HepG2 (cell line): ENCODE measurements around the gene SMIM21.

Experiments used
- ATF2 ChIP-seq: sonication (generic); formaldehyde crosslinking; IDR thresholded peaks from 2 replicates; pipeline ENCODE4 v1.4.0; 2020; ENCODE audit warnings: missing genetic modification reagents
- EZH2 ChIP-seq: conservative IDR thresholded peaks from 2 replicates; pipeline ENCODE4 v1.6.1; 2012; ENCODE audit warnings: mild to moderate bottlenecking, low read depth, low read length, moderate library complexity
- NCOA1 ChIP-seq: sonication (generic); formaldehyde crosslinking; IDR thresholded peaks from 2 replicates; pipeline ENCODE4 v1.9.0; 2021; ENCODE audit warnings: missing genetic modification reagents
- TAF15 ChIP-seq: fragments of 200-400 bp; formaldehyde crosslinking; IDR thresholded peaks from one replicate; pipeline ENCODE4 v1.6.1; 2018; ENCODE audit warnings: mild to moderate bottlenecking, low read depth, low read length; ENCODE audit not compliant: poor library complexity, severe bottlenecking
- ZNF687 ChIP-seq: sonication (generic); formaldehyde crosslinking; IDR thresholded peaks from 2 replicates; pipeline ENCODE4 v1.5.1; 2020; ENCODE audit warnings: mild to moderate bottlenecking, missing genetic modification reagents, moderate library complexity

- TF ChIP-seq TAF15 (no peak), ATF2 (CRISPR knock-in tag) (no peak), ZNF687 (no peak), NCOA1 (CRISPR knock-in tag) (no peak), EZH2 (no peak)
Measured at GRCh38 chr18:75467281-75467795, 39.8 kb upstream of the SMIM21 start.
